Neural cell (in vitro differentiated cells): ENCODE measurements around the gene PLEKHA5. TPM values are rescaled to one million over a fixed set of nuclear protein-coding genes. Genes with fewer than 3 reads are reported as not detected.
"Not testable (repeated sequence)": the region's sequence is repeated elsewhere in the genome, so short reads cannot be mapped to it uniquely, and the experiment has no call there.

ENCODE experiments used
- H2AFZ ChIP-seq: fragments of 200-600, 300-800 bp; sonication (generic), shearing (Covaris generic); 2 replicates; pipeline ENCODE4 v1.6.0; 2014; ENCODE audit warnings: low read depth, mild to moderate bottlenecking, antibody characterized with exemption, low read length, moderate library complexity
- H3F3A ChIP-seq: fragments of 200-600 bp; shearing (Covaris generic); 2 replicates; pipeline ENCODE4 v1.6.1; 2016; ENCODE audit warnings: mild to moderate bottlenecking, moderate library complexity, mixed read lengths, antibody characterized with exemption, low read length; ENCODE audit not compliant: insufficient read depth, poor library complexity, severe bottlenecking
- H3K27ac ChIP-seq: fragments of 200-600, 300-800 bp; sonication (generic), shearing (Covaris generic); 2 replicates; pipeline ENCODE4 v1.5.1; 2014; ENCODE audit warnings: mild to moderate bottlenecking, low read length, moderate library complexity
- H3K27me3 ChIP-seq: fragments of 300-800, 200-600 bp; sonication (generic), shearing (Covaris generic); 2 replicates; pipeline ENCODE4 v1.6.0; 2014; ENCODE audit warnings: mild to moderate bottlenecking, low read depth, low read length, moderate library complexity; ENCODE audit not compliant: insufficient read depth
- H3K36me3 ChIP-seq: fragments of 300-800, 200-600 bp; sonication (generic), shearing (Covaris generic); 2 replicates; pipeline ENCODE4 v1.5.1; 2014; ENCODE audit warnings: mild to moderate bottlenecking, antibody characterized with exemption, low read length, moderate library complexity; ENCODE audit not compliant: insufficient read depth
- H3K4me2 ChIP-seq: fragments of 300-800, 200-600 bp; sonication (generic), shearing (Covaris generic); 2 replicates; pipeline ENCODE4 v1.6.0; 2014; ENCODE audit warnings: mild to moderate bottlenecking, low read length
- H3K4me3 ChIP-seq: fragments of 300-800, 200-600 bp; sonication (generic), shearing (Covaris generic); 2 replicates; pipeline ENCODE4 v1.5.1; 2014; ENCODE audit warnings: mild to moderate bottlenecking, low read length, moderate library complexity
- H3K79me2 ChIP-seq: fragments of 200-600 bp; shearing (Covaris generic); replicated peaks from 2 replicates; pipeline ENCODE4 v1.6.0; 2014; ENCODE audit warnings: mild to moderate bottlenecking, low read length, moderate library complexity; ENCODE audit not compliant: insufficient read depth
- H3K9ac ChIP-seq: fragments of 300-800, 200-600 bp; sonication (generic), shearing (Covaris generic); 2 replicates; pipeline ENCODE4 v1.6.1; 2016; ENCODE audit warnings: mild to moderate bottlenecking, low read length, mixed read lengths
- H3K9me2 ChIP-seq: fragments of 200-600 bp; shearing (Covaris generic); 2 replicates; pipeline ENCODE4 v1.6.1; 2016; ENCODE audit warnings: mild to moderate bottlenecking, low read length, mixed read lengths; ENCODE audit not compliant: insufficient read depth
- H3K9me3 ChIP-seq: fragments of 200-600, 300-800 bp; sonication (generic), shearing (Covaris generic); 2 replicates; pipeline ENCODE4 v1.6.1; 2016; ENCODE audit warnings: mild to moderate bottlenecking, mixed run types, low read length, moderate library complexity, mixed read lengths
- H4K20me1 ChIP-seq: fragments of 200-600 bp; shearing (Covaris generic); 2 replicates; pipeline ENCODE4 v1.6.1; 2016; ENCODE audit warnings: mild to moderate bottlenecking, mixed run types; ENCODE audit not compliant: insufficient read depth
- EP300 ChIP-seq: fragments of 450-650 bp; conservative IDR thresholded peaks from 2 replicates; pipeline ENCODE4 v1.6.1; 2014; ENCODE audit warnings: antibody characterized with exemption, mild to moderate bottlenecking, moderate library complexity; ENCODE audit not compliant: poor library complexity, severe bottlenecking
- EZH2 ChIP-seq: fragments of 200-600, 300-800 bp; shearing (Covaris generic), sonication (generic); IDR thresholded peaks from 2 replicates; pipeline ENCODE4 v1.6.1; 2014; ENCODE audit warnings: antibody characterized with exemption, low read length, borderline replicate concordance, mild to moderate bottlenecking; ENCODE audit not compliant: insufficient read depth, poor library complexity, severe bottlenecking
- MXI1 ChIP-seq: fragments of 450-650 bp; conservative IDR thresholded peaks from 2 replicates; pipeline ENCODE4 v1.6.1; 2014; ENCODE audit warnings: antibody characterized with exemption, mild to moderate bottlenecking; ENCODE audit not compliant: poor library complexity, severe bottlenecking
- POLR2AphosphoS5 ChIP-seq: IDR thresholded peaks from 2 replicates; pipeline ENCODE4 v1.6.1; 2012
- RAD21 ChIP-seq: fragments of 450-650 bp; conservative IDR thresholded peaks from 2 replicates; pipeline ENCODE4 v1.6.1; 2014; ENCODE audit warnings: antibody characterized with exemption, mild to moderate bottlenecking, moderate library complexity
- SMC3 ChIP-seq: fragments of 450-650 bp; conservative IDR thresholded peaks from 2 replicates; pipeline ENCODE4 v1.6.1; 2014; ENCODE audit warnings: antibody characterized with exemption, mild to moderate bottlenecking, moderate library complexity; ENCODE audit not compliant: poor library complexity
- TAF1 ChIP-seq: IDR thresholded peaks from 2 replicates; pipeline ENCODE4 v1.6.1; 2012; ENCODE audit warnings: low read depth
- polyA plus RNA-seq: library from polyadenylated mRNA; depleted of rRNA; stranded (reverse); fragments of >200 nt; gene quantifications from 2 replicates; pipeline ENCODE4 v1.2.3, GENCODE V29; 2014
- TF ChIP-seq, protein P1 (sequence below): IDR thresholded peaks from 2 replicates; pipeline ENCODE4 v1.6.1; 2012; ENCODE audit warnings: borderline replicate concordance
- TF ChIP-seq, protein P2 (sequence below): fragments of 450-650 bp; IDR thresholded peaks from 2 replicates; pipeline ENCODE4 v1.5.1; 2014; ENCODE audit warnings: antibody characterized with exemption, mild to moderate bottlenecking, moderate library complexity; ENCODE audit not compliant: poor library complexity, severe bottlenecking

Gene PLEKHA5
- polyA plus RNA-seq, 1 donor from 2014 or later, result 130 TPM

DNA sequence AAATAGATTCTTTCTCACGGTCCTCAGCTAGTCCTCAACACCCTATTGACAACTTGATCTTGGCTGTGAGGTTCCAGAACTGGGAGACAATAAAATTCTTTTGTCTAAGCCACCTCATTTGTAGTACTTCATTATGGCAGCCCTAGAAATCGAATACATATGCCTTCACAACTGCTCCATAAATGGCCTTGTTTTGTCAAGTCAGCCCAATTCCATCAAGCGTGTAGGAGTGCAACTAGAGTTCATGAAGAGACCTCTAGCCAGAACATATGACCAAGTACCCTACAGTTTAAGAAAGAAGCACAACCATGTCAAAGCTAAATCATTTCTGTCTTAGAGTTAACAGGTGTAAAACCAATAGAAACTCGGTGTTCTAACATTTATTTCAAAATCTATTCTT lies 45.0 kb upstream of the PLEKHA5 start:
- Histone ChIP-seq H3K9me2 (no peaks in the 10 kb centered on the region), H3K79me2 (no peaks in the 10 kb centered on the region), H4K20me1 (no peaks in the 10 kb centered on the region), H3K4me2 (no peak overlapping the region), H3K36me3 (no peaks in the 10 kb centered on the region), H3K4me3 (no peak overlapping the region), H2AFZ (no peak overlapping the region), H3K27me3 (no peaks in the 10 kb centered on the region), H3K27ac (no peak overlapping the region), H3F3A (no peaks in the 10 kb centered on the region), H3K9me3 (peaks cover 3% of the 10 kb centered on the region), H3K9ac (no peak overlapping the region)
- TF ChIP-seq POLR2AphosphoS5, result no peak
- no peak for TF ChIP-seq RAD21
- TF ChIP-seq MXI1, result no peak
- TF ChIP-seq, protein P1, sequence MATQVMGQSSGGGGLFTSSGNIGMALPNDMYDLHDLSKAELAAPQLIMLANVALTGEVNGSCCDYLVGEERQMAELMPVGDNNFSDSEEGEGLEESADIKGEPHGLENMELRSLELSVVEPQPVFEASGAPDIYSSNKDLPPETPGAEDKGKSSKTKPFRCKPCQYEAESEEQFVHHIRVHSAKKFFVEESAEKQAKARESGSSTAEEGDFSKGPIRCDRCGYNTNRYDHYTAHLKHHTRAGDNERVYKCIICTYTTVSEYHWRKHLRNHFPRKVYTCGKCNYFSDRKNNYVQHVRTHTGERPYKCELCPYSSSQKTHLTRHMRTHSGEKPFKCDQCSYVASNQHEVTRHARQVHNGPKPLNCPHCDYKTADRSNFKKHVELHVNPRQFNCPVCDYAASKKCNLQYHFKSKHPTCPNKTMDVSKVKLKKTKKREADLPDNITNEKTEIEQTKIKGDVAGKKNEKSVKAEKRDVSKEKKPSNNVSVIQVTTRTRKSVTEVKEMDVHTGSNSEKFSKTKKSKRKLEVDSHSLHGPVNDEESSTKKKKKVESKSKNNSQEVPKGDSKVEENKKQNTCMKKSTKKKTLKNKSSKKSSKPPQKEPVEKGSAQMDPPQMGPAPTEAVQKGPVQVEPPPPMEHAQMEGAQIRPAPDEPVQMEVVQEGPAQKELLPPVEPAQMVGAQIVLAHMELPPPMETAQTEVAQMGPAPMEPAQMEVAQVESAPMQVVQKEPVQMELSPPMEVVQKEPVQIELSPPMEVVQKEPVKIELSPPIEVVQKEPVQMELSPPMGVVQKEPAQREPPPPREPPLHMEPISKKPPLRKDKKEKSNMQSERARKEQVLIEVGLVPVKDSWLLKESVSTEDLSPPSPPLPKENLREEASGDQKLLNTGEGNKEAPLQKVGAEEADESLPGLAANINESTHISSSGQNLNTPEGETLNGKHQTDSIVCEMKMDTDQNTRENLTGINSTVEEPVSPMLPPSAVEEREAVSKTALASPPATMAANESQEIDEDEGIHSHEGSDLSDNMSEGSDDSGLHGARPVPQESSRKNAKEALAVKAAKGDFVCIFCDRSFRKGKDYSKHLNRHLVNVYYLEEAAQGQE, result no peak
- no peak for TF ChIP-seq EP300
- TF ChIP-seq, protein P2, sequence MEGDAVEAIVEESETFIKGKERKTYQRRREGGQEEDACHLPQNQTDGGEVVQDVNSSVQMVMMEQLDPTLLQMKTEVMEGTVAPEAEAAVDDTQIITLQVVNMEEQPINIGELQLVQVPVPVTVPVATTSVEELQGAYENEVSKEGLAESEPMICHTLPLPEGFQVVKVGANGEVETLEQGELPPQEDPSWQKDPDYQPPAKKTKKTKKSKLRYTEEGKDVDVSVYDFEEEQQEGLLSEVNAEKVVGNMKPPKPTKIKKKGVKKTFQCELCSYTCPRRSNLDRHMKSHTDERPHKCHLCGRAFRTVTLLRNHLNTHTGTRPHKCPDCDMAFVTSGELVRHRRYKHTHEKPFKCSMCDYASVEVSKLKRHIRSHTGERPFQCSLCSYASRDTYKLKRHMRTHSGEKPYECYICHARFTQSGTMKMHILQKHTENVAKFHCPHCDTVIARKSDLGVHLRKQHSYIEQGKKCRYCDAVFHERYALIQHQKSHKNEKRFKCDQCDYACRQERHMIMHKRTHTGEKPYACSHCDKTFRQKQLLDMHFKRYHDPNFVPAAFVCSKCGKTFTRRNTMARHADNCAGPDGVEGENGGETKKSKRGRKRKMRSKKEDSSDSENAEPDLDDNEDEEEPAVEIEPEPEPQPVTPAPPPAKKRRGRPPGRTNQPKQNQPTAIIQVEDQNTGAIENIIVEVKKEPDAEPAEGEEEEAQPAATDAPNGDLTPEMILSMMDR, result no peak
- TF ChIP-seq TAF1, result no peak
- no peak for TF ChIP-seq EZH2
- TF ChIP-seq SMC3, result no peak

DNA sequence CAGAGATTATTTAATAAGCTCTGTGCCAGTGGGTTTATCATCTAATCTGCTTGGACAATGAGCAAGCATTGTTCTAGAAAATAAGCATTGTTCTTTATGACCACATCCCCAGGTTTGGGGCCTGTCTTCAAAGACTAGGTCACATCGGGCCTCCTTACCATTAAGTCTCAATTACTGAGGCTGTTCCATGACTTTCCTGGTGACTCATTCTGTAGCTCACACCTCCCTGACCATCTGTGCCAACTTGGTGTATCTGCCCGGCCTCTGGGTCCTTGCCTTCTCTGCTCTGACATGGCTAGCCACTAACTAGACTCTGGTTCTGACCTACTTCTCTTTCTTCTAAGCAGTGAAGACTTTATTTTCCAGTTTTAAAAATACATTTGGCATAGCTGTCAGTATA lies 44.4 kb upstream of the PLEKHA5 start:
- no peak for TF ChIP-seq POLR2AphosphoS5
- Histone ChIP-seq H3K9me2 (no peaks in the 10 kb centered on the region), H3K79me2 (no peaks in the 10 kb centered on the region)

DNA sequence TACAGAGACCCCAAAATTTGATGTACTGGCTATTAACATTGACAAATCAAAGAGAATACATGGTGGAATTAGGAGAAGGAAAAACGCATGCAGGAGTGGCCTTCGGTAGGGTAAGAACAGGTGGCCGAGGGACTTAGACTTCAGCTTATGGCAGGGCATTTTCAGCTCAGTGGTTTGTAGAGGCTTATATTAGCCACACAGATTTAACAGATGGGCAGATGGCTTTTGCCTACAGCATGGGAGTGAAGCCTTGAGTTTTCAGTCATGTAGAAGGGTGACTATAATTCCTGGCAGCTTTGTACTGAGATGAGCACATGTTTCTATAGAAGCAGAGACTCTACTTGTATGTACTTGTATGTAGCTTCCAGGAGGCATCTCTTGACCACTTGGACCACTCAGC lies 40.9 kb upstream of the PLEKHA5 start:
- Histone ChIP-seq H3K4me3 (no peak overlapping the region), H3F3A (no peaks in the 10 kb centered on the region), H4K20me1 (no peaks in the 10 kb centered on the region), H3K27me3 (no peaks in the 10 kb centered on the region), H3K9ac (no peak overlapping the region), H3K79me2 (no peaks in the 10 kb centered on the region), H2AFZ (no peak overlapping the region), H3K9me3 (peaks cover 3% of the 10 kb centered on the region), H3K36me3 (no peaks in the 10 kb centered on the region), H3K4me2 (no peak overlapping the region), H3K9me2 (no peaks in the 10 kb centered on the region), H3K27ac (no peak overlapping the region)
- TF ChIP-seq, protein P1, result no peak
- no peak for TF ChIP-seq EZH2
- TF ChIP-seq SMC3, result no peak
- no peak for TF ChIP-seq EP300

More for the DNA sequence above, 44.4 kb upstream of the PLEKHA5 start:
- Histone ChIP-seq H3K27ac (no peak overlapping the region), H2AFZ (no peak overlapping the region), H3F3A (no peaks in the 10 kb centered on the region), H3K27me3 (no peaks in the 10 kb centered on the region), H3K36me3 (no peaks in the 10 kb centered on the region), H3K9me3 (peaks cover 3% of the 10 kb centered on the region), H3K4me2 (no peak overlapping the region), H3K4me3 (no peak overlapping the region), H3K9ac (no peak overlapping the region), H4K20me1 (no peaks in the 10 kb centered on the region)

DNA sequence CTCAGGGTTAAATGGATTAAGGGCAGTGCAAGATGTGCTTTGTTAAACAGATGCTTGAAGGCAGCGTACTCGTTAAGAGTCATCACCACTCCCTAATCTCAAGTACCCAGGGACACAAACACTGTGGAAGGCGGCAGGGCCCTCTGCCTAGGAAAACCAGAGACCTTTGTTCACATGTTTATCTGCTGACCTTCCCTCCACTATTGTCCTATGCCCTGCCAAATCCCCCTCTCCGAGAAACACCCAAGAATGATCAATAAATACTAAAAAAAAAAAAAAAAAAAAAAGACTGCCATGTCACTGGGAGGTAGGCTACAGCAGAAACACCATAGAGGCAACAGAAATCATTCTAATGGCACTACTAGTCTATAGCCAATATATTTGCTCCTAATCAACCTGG lies 37.1 kb upstream of the PLEKHA5 start:
- not testable (repeated sequence) for H3K9me2 ChIP-seq, H3K36me3 ChIP-seq, H3K9ac ChIP-seq, H2AFZ ChIP-seq, H3K4me2 ChIP-seq, H3K4me3 ChIP-seq, H3K9me3 ChIP-seq, H3F3A ChIP-seq, H3K79me2 ChIP-seq, H4K20me1 ChIP-seq, H3K27ac ChIP-seq, H3K27me3 ChIP-seq
